ENCODE results near the gene C2orf69. TPM values are rescaled to one million over a fixed set of nuclear protein-coding genes. Genes with fewer than 3 reads are reported as not detected.

C2orf69 gene
- total and polyA plus RNA-seq, 2 of the 8 experiments (the other 6 are each of a cell fraction or from before 2014, with no cell fraction given): 3.9 to 32.0 TPM

- TF ChIP-seq GABPA (IDR thresholded peaks at IDR 0.05; ENCODE audit: borderline replicate concordance, insufficient read depth, low read length) (no peak), CTCF (IDR thresholded peaks at IDR 0.05; ENCODE audit: control extremely low read depth in 1 of 3, insufficient read depth in 1 of 3, low read depth in 1 of 3, low read length in 3 of 3) (no peak), CEBPB (IDR thresholded peaks at IDR 0.05; ENCODE audit: low read depth, low read length) (no peak), FOSL1 (IDR thresholded peaks at IDR 0.05; ENCODE audit: insufficient read depth, low read depth, low read length) (no peak), RXRA (IDR thresholded peaks at IDR 0.05; ENCODE audit: insufficient read depth, low read depth, low read length) (no peak), ZNF274 (IDR thresholded peaks at IDR 0.05; ENCODE audit: borderline replicate concordance, extremely low read depth, low read length) (no peak), NRF1 (IDR thresholded peaks at IDR 0.05; ENCODE audit: low read depth, low read length) (no peak), CREB1 (IDR thresholded peaks at IDR 0.05) (no peak)
- Histone ChIP-seq H3K14ac (ENCODE audit: insufficient read length) (no peak overlapping the region), H3K23me2 (ENCODE audit: low read depth, low read length) (no peaks in the 10 kb centered on the region), H2AFZ (ENCODE audit: low read length) (no peak overlapping the region), H2AK5ac (ENCODE audit: low read depth, low read length) (no peak overlapping the region), H3K9ac (replicated peaks in 1 of 4; ENCODE audit: extremely low read depth in 1 of 4, low read depth in 3 of 4, low read length in 3 of 4) (no peak overlapping the region), H3K4me3 (ENCODE audit: extremely low read depth in 1 of 4, insufficient read depth in 2 of 4, low read depth in 3 of 4, low read length in 4 of 4) (no peak overlapping the region), H4K8ac (ENCODE audit: extremely low read depth, insufficient read depth, low read length) (no peak overlapping the region), H3K27me3 (replicated peaks in 1 of 4; ENCODE audit: control insufficient read depth in 3 of 4, extremely low read depth in 1 of 4, insufficient read depth in 3 of 4, low read length in 3 of 4) (no peaks in the 10 kb centered on the region), H3K9me3 (ENCODE audit: insufficient read depth in 2 of 2, low read depth in 1 of 2, low read length in 1 of 2) (no peaks in the 10 kb centered on the region), H3K36me3 (ENCODE audit: control insufficient read depth in 2 of 4, insufficient read depth in 4 of 4, low read length in 3 of 4) (no peaks in the 10 kb centered on the region), H3K4me2 (ENCODE audit: insufficient read depth in 1 of 2, low read depth in 2 of 2, low read length in 2 of 2) (no peak overlapping the region), H3K4ac (replicated peaks; ENCODE audit: insufficient read length, low read depth, low read length) (no peak overlapping the region), H2BK15ac (ENCODE audit: low read length) (no peak overlapping the region), H3K27ac (ENCODE audit: low read depth, low read length) (no peak overlapping the region), H3K79me2 (ENCODE audit: control insufficient read depth in 1 of 2, insufficient read depth in 2 of 2, low read length in 2 of 2) (no peaks in the 10 kb centered on the region), H3K23ac (ENCODE audit: insufficient read length) (no peak overlapping the region), H2BK5ac (ENCODE audit: low read depth, low read length) (no peak overlapping the region), H2BK20ac (ENCODE audit: low read length) (no peak overlapping the region), H3K4me1 (replicated peaks in 1 of 4; ENCODE audit: control insufficient read depth in 3 of 4, insufficient read depth in 4 of 4, low read length in 3 of 4) (no peaks in the 10 kb centered on the region), H4K20me1 (replicated peaks in 1 of 2; ENCODE audit: control insufficient read depth in 1 of 2, insufficient read depth in 2 of 2, low read length in 2 of 2) (no peaks in the 10 kb centered on the region), H3K56ac (replicated peaks; ENCODE audit: insufficient read length, low read depth, low read length) (no peak overlapping the region), H2BK120ac (replicated peaks; ENCODE audit: low read depth, low read length) (no peak overlapping the region), H2BK12ac (ENCODE audit: low read depth, low read length) (no peak overlapping the region), H4K5ac (ENCODE audit: insufficient read length, low read depth, low read length) (no peak overlapping the region), H4K91ac (replicated peaks; ENCODE audit: insufficient read length, low read length) (no peak overlapping the region), H3K18ac (ENCODE audit: extremely low read depth, low read length) (no peak overlapping the region), H3K79me1 (ENCODE audit: low read depth, low read length) (no peaks in the 10 kb centered on the region)
- DNase-seq (ENCODE audit: low read depth in 1 of 2, low spot score in 2 of 2): no peak
- 92% methylated on average over 4 of the region's 4 CpGs; no CpG with 5 or more reads in 1 of the 2 experiments for WGBS, 2 experiments (ENCODE audit: extremely low coverage in 1 of 2, insufficient coverage in 1 of 2, insufficient read length in 1 of 2, insufficient replicate concordance in 2 of 2, low coverage in 1 of 2, low lambda C conversion rate in 2 of 2, missing lambda C conversion rate in 1 of 2)
- CTCF ChIA-PET (ENCODE audit: partially characterized antibody): interaction anchor here (0.9 to 2.3 kb wide), 4 partner anchors 11 to 812 kb away, joined by 3 to 7 read pairs (median 3); no protein-coding TSS in a partner anchor
- FAIRE-seq: no peak
- POLR2A ChIA-PET (ENCODE audit: partially characterized antibody): interaction anchor here (2.7 kb wide), 1 partner anchor 9 kb away, joined by 14 read pairs; the partner anchor contains the start of gene C2orf69
Measured at GRCh38 chr2:199901942-199902341, 9.2 kb upstream of the C2orf69 start.

Measured in H1 (cell line).